Activated T-cell treated with anti-CD3 and anti-CD28 coated beads, Interleukin-2, amount 50 U/mL, for 4 hours (primary cell): ENCODE measurements around the gene MAPK11. TPM values are rescaled to one million over a fixed set of nuclear protein-coding genes. Genes with fewer than 3 reads are reported as not detected.

Experiments
- ATAC-seq, 2 donors: fragments of 200-7000 bp; cut with Tn5 transposase; one replicate each; pipeline ENCODE4 v1.10.0; 2021
- DNase-seq: peaks from one replicate; pipeline ENCODE4 v3.0.0-alpha.2; 2020
- H3K27me3 Mint-ChIP-seq: one replicate; pipeline ENCODE4 v1.8.0; 2021; ENCODE audit warnings: low read depth, mixed read lengths
- H3K36me3 Mint-ChIP-seq: one replicate; pipeline ENCODE4 v1.8.0; 2022; ENCODE audit warnings: mixed read lengths; ENCODE audit not compliant: insufficient read depth
- H3K4me1 Mint-ChIP-seq: one replicate; pipeline ENCODE4 v1.8.0; 2021; ENCODE audit warnings: low read depth, mixed read lengths
- H3K4me3 Mint-ChIP-seq: one replicate; pipeline ENCODE4 v1.8.0; 2021; ENCODE audit warnings: mild to moderate bottlenecking, moderate library complexity, mixed read lengths
- H3K9me3 Mint-ChIP-seq: one replicate; pipeline ENCODE4 v1.8.0; 2021; ENCODE audit warnings: mixed read lengths
- total RNA-seq, 3 donors: library from RNA; stranded (reverse); gene quantifications; one replicate each; pipeline ENCODE4 v1.2.1, GENCODE V29; 2021

Gene MAPK11
- total RNA-seq, 3 donors from 2014 or later: 9.4 to 10.1 (median 9.8) TPM

DNA sequence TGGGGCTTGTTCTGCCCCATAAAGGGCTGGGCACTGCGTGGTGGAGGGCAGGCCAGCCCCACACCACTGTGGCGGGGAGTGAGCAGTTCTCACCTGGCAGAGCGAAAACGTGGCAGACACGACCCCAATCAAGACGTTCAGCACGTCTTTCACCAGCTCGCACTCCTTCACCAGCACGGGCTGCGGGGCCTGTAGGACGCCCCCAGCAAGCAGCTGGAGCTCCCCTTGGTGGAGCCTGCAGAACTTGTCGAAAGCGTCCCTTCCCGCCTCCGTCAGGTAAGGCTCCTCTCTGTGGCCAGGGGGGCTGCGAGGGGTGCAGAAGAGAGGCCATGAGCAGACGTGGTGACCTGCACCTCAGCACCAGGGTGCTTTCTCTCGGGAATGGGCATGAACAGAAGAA is 37.0 kb downstream of the MAPK11 start:
- no peak for ATAC-seq
- peaks cover 9% of the 10 kb centered on the region for H3K4me1 Mint-ChIP-seq
- H3K27me3 Mint-ChIP-seq: no peaks in the 10 kb centered on the region
- DNase-seq: no peak
- H3K9me3 Mint-ChIP-seq: no peaks in the 10 kb centered on the region
- peaks cover 10% of the 10 kb centered on the region for H3K36me3 Mint-ChIP-seq
- no peak overlapping the region for H3K4me3 Mint-ChIP-seq

DNA sequence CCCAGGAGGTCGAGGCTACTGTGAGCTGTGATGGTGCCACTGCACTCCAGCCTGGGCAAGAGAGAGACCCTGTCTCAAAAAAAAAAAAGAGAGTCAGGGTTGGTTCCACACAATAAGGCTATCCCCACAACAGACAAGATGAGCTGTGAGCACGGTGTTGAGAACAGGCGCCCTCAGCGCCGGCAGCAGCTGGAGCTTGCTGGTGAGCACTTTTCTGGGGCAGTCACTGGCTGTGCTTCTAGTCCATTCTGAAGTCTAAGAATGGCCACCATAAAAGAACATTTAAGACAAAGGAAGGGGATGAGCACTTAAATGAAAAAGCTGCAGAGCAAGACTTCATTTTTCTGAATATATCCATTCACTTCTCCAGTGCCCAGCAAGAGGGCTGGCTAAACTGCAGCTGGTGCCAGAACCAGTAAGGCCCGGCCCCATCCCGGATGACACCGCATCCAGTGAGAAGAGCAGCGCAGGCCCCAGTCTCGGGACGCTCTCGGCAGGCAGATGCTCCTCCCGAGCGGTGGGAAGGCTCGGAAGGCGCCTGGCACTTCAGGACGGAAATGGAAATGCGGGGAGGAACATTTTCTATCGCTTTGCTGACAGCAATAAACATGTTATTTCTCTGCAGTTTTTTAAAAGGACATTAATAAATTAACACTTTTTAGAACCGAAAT is 37.6 kb downstream of the MAPK11 start:
- Mint-ChIP-seq H3K9me3 (no peaks in the 10 kb centered on the region), H3K4me1 (peaks cover 9% of the 10 kb centered on the region), H3K4me3 (no peak overlapping the region), H3K36me3 (peaks cover 7% of the 10 kb centered on the region), H3K27me3 (no peaks in the 10 kb centered on the region)
- no peak for DNase-seq
- ATAC-seq: no peak

DNA sequence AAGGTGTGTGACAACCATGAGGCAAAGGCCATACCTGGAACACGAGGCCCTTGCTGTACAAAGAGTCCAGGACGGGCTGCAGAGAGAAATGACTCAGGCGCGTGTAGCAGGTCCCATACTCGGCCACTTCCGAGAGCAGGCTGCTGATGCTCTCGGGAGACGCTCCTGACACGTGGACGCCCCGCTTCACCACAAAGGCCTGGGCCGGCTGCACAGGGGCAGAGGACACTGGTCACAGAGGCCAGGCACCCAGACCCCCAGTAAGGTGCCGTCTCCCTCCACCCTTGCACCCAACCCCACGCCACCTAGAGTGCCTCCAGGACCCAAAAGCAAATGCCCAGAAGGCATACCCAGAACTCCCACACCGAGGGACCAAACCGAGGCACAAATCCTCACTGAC is 40.8 kb downstream of the MAPK11 start:
- ATAC-seq: no peak
- Mint-ChIP-seq H3K4me3 (no peak overlapping the region), H3K36me3 (peaks cover 13% of the 10 kb centered on the region), H3K27me3 (no peaks in the 10 kb centered on the region), H3K9me3 (no peaks in the 10 kb centered on the region), H3K4me1 (no peaks in the 10 kb centered on the region)
- DNase-seq: no peak

DNA sequence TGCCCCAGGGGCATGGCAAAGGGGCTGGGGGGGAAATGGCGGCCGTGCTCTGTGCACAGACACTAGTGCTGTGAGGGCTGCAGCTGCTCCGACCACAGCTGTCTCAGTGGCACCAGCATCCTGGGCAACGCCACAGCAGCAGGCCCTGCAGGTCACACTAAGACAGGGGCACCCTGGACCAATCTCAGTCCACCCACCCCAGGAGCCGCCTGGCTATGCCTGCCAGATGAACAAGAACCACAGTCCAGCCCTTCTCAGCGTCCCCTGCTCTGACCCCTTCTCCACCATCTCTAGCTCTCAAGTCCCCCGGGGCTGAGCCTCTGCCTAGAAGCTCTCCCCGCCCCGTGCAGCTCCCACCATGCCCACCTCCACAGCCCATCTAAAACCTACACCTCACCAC is 41.8 kb downstream of the MAPK11 start:
- no peaks in the 10 kb centered on the region for H3K9me3 Mint-ChIP-seq
- ATAC-seq (no peak), DNase-seq (no peak)
- H3K27me3 Mint-ChIP-seq: no peaks in the 10 kb centered on the region
- H3K4me1 Mint-ChIP-seq: no peaks in the 10 kb centered on the region
- peaks cover 17% of the 10 kb centered on the region for H3K36me3 Mint-ChIP-seq
- no peak overlapping the region for H3K4me3 Mint-ChIP-seq

DNA sequence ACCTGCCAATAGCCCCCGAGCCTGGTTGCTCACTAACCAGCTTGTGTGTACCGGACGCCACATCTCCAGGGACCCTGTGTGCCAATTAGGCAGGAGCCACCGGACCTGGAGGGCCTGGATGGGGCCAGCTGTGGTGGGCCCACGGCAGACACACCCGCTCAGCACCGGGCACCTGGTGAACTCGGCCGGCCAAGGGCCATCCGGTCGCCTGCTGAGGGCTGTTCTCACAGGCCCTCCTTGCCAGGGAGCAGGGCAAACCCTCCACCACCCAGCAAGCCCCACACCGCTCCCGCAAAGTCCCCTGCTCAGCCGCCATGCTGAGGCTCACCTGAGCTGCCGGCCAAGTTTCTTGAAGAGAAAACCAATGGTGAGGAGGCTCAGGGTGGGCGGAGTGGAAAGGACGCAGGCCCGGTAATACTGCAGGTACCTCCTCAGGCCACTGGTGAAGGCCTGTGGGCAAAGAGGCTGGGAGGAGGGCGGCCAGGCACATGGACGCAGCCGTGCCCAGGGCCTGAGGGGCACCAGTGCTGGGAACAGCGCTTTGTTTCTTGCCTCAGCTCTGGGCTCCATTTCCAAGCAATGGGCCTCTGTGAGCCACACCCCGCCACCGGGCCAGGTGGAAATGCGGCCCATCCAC is 42.5 kb downstream of the MAPK11 start:
- H3K4me3 Mint-ChIP-seq: no peak overlapping the region
- ATAC-seq (no peak), DNase-seq (no peak)
- peaks cover 22% of the 10 kb centered on the region for H3K36me3 Mint-ChIP-seq
- H3K27me3 Mint-ChIP-seq: no peaks in the 10 kb centered on the region
- H3K9me3 Mint-ChIP-seq: no peaks in the 10 kb centered on the region
- H3K4me1 Mint-ChIP-seq: no peaks in the 10 kb centered on the region

DNA sequence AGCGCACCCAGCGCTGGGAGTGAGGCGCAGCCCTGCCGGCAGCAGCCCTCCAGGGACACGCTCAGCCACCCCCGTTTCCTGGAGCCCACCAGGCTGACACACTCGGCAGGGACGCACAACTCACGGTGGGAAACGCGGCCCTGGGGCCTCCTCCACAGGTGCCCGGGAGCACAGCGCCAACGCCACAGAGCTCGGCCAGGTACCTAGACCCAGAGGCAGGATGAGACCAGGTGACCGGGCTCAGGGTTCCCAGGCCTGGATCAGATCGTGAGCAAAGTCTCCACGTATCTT is 43.4 kb downstream of the MAPK11 start:
- no peaks in the 10 kb centered on the region for H3K9me3 Mint-ChIP-seq
- DNase-seq: no peak
- no peak overlapping the region for H3K4me3 Mint-ChIP-seq
- no peaks in the 10 kb centered on the region for H3K4me1 Mint-ChIP-seq
- no peaks in the 10 kb centered on the region for H3K27me3 Mint-ChIP-seq
- H3K36me3 Mint-ChIP-seq: peaks cover 23% of the 10 kb centered on the region
- ATAC-seq: no peak

DNA sequence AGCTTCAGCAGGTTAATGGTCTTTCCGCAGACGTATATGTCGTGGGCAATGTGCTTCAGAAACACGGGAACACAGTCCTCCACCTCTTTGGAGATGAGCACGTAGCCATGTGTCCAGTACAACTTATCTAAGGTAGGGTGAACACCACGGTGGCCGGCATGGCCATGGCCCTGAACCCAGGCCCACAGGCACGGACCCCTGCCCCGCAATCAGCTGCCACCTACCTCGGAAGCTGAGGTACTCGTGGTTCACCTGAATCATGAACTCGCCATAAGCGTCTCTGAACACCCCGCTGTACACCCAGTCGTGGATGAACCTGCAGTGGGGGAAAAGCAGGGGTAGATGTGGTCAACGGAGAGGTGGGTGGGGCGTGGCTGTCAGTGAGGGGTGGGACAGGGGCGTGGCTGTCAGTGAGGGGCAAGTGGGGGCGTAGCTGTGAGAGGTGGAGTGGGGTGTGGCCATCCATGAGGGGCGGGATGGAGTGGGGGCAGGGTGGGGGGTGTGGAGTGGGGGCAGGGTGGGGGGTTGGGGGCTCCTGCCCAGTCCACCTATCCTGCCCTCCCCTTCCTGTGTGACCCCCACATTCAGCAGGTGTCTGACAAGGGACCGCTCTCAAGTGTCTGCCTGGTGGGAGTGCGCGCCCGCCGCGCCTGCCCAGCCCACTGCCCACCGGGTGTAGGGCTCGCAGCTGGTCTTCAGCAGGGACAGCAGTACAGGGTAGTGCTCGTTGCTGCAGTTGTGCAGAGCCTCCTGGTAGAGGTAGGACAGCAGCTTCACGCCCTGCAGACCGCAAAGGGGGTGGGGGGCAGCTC is 43.9 kb downstream of the MAPK11 start:
- no peaks in the 10 kb centered on the region for H3K9me3 Mint-ChIP-seq
- no peak overlapping the region for H3K4me3 Mint-ChIP-seq
- H3K36me3 Mint-ChIP-seq: peaks cover 23% of the 10 kb centered on the region
- no peak for DNase-seq
- H3K27me3 Mint-ChIP-seq: no peaks in the 10 kb centered on the region
- no peaks in the 10 kb centered on the region for H3K4me1 Mint-ChIP-seq
- ATAC-seq: no peak

DNA sequence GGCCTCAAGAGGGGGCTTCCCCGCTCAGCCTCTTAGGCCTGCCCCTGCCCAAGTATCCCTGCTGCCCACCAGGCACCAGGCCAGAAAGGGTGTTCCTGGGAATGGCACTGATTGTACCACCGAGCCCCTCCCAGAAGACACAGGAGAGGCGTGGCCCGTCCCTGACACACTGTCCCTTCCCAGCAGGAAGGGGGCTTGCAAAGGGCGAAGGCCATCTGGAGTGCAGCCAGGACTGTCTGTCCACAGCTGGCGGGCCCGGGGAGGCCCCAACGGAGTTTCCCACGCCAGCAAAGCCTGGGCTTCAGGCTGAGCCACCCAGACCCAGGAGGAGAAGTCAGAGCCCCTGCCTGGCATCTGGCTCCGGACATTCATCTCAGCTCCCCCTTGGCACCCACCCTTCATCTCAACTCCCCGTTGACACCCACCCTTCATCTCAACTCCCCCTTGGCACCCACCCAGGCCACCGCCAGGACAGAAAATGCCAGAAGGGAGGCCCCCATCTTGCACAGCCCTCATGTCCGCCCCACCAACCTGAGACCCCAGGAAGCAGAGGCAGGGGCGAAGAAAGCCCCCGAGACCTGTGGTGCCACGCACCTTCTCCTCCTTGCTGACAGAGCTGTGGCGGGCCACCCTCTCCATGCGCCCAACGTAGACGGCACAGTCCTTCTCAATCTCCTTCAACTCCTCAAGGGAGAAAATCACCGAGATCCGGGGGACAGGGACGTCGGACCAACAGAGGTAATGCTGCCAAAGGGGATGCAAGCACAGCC is 44.8 kb downstream of the MAPK11 start:
- H3K4me1 Mint-ChIP-seq: no peaks in the 10 kb centered on the region
- H3K27me3 Mint-ChIP-seq: no peaks in the 10 kb centered on the region
- DNase-seq (no peak), ATAC-seq (no peak)
- H3K4me3 Mint-ChIP-seq: no peak overlapping the region
- peaks cover 25% of the 10 kb centered on the region for H3K36me3 Mint-ChIP-seq
- H3K9me3 Mint-ChIP-seq: no peaks in the 10 kb centered on the region

DNA sequence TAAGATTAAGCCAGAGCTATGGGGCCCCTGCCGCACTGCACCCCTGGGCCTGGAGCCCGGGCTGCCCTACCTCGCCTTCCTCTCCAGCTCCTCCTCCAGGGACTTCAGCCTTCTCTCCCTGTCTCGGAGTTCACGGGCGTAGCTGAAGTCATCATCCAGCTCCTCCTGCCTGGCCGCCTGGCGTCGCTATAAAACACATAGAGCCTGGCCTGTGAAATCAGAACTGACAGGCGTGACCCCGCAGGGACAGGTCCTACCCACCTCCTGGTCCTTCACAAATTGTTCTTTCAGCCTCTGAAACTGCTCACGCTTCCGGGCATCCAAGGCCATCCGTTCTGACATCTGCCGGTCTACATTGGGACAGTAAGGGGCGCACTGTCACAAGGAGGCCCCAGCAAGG is 46.1 kb downstream of the MAPK11 start:
- Mint-ChIP-seq H3K36me3 (peaks cover 21% of the 10 kb centered on the region), H3K27me3 (no peaks in the 10 kb centered on the region), H3K9me3 (no peaks in the 10 kb centered on the region), H3K4me3 (no peak overlapping the region), H3K4me1 (no peaks in the 10 kb centered on the region)
- DNase-seq: no peak
- ATAC-seq: no peak

DNA sequence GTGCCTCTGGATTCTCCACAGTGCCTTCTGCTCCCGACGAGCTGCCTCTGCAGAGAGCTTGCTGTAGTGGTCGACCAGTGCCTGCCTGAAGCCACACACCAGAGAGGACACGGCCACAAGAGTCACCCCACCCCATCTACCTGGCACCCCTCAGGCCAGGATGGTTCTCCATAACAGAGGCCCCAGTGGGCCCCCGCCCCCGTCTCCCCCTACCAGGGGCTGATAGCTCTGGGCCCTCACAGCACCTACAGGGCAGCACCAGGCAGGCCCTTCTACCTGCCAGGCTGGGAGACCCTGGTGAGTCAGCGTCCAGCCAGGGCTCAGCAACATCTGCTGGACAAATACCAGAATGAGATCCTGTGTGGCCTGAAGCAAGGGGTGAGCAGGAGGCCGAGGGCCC is 47.7 kb downstream of the MAPK11 start:
- DNase-seq (no peak), ATAC-seq (no peak)
- no peaks in the 10 kb centered on the region for H3K27me3 Mint-ChIP-seq
- H3K4me3 Mint-ChIP-seq: no peak overlapping the region
- no peaks in the 10 kb centered on the region for H3K9me3 Mint-ChIP-seq
- H3K4me1 Mint-ChIP-seq: no peaks in the 10 kb centered on the region
- peaks cover 21% of the 10 kb centered on the region for H3K36me3 Mint-ChIP-seq

DNA sequence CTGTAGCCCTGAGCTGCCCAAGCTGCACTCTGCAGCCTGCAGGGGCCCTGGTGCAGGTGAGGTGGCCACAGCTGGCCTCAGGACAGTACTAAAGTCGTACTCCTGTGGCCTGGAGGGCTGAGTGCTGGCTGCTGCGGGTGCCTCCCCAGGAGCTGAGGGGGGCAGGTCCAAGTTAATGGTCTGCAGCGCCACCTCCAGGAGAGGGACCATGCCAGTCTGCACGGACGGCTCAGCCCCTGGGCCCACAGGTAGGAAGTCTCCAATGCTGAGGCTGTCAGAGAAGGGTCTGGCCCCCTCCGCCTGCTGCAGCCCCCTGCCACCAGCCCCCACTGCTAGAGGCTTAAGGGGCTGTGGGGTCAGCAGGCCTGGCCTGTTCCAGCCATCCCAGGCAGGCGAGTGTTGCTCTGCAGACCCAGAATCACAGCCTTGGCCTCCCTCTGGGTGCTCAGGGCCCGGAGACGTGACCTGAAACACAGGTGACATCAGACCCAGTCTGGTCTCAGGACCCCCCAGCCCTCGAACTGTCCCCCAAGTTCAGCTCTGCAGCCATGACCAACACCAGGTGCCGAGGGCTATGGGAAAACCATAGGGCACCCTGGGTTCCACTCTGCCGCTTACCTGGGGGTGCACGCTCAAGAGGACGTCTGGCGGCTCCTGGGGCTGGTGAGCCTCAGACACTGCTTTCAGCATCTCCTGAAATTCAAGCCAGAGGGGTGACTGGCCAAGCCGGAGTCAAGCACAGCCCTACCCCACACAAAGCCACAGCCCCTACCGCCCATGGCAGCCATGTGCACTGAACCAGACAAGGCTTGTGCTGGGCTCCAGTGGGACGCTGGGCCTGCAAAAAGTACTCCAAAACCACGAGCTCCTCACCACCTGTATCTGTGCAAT is 48.5 kb downstream of the MAPK11 start:
- Mint-ChIP-seq H3K4me3 (no peak overlapping the region), H3K36me3 (peaks cover 21% of the 10 kb centered on the region), H3K4me1 (no peaks in the 10 kb centered on the region), H3K9me3 (no peaks in the 10 kb centered on the region), H3K27me3 (no peaks in the 10 kb centered on the region)
- no peak for DNase-seq
- no peak for ATAC-seq

DNA sequence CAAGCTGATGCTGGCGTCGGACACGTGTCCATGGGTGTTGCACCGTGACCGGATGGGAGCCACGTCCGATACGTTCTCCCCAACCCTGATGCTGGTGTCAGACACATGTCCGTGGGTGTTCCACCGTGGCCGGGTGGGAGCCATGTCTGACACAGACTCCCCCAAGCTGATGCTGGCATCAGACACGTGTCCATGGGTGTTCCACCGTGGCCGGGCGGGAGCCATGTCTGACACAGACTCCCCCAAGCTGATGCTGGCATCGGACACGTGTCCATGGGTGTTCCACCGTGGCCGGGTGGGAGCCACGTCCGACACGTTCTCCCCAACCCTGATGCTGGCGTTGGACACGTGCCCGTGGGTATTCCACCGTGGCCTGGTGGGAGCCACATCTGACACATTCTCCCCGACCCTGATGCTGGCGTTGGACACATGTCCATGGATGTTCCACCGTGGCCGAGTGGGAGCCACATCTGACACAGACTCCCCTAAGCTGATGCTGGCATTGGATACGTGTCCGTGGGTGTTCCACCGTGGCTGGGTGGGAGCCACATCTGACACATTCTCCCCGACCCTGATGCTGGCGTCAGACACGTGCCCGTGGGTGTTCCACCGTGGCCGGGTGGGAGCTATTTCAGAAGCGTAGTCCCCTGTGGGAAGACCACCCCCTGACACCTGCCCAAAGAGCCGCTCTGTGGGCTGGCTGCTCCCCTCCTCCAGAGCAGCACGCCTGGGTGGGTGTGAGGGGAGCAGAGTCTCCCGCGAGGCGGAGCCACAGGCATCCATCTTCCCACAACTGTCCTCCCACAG is 49.4 kb downstream of the MAPK11 start:
- no peaks in the 10 kb centered on the region for H3K27me3 Mint-ChIP-seq
- DNase-seq: no peak
- H3K36me3 Mint-ChIP-seq: peaks cover 23% of the 10 kb centered on the region
- no peaks in the 10 kb centered on the region for H3K4me1 Mint-ChIP-seq
- no peaks in the 10 kb centered on the region for H3K9me3 Mint-ChIP-seq
- ATAC-seq: no peak
- H3K4me3 Mint-ChIP-seq: no peak overlapping the region
